ENCODE measurements around the gene PPP2CA.
"Not testable (repeated sequence)": the region's sequence is repeated elsewhere in the genome, so short reads cannot be mapped to it uniquely, and the experiment has no call there.

Gene PPP2CA

DNA sequence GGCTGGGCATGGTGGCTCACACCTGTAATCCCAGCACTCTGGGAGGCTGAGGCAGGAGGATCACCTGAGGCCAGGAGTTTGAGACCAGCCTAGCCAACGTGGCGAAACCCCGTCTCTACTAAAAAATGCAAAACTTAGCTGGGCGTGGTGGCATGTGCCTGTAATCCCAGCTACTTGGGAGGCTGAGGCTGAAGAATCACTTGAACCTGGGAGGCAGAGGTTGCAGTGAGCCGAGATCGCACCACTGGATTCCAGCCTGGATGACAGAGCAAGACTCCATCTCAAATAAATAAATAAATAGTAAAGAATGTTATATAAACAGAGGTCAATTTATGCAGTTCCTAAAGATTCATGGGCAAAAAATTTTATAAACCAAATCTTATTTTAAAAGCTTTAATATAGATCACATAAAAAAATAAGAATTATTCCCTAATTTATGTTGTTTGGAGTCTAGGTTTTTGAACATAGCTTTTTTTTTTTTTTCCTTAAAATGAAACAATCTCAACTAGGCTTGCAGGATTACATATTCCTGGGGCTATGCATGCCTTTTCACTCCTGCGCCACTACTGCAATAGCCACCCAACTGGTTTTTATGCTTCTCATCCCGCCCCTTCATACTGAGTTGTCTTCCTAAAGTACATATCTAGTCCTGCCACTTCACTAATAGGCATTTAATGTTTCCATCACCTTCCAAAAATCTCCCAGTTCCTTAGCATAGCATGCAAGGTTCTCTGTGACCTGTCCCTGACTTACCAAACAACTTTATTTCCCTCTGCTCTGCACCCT is 27.7 kb upstream of the PPP2CA start:
- H3K9me3 ChIP-seq (ENCODE audit: control insufficient read depth, insufficient read depth, low read length); H3K4me1 ChIP-seq (ENCODE audit: control insufficient read depth, insufficient read depth, low read length); H3K9ac ChIP-seq (ENCODE audit: low read depth, low read length); H3K36me3 ChIP-seq (ENCODE audit: control insufficient read depth, insufficient read depth, low read length); H3K4me3 ChIP-seq (ENCODE audit: low read depth, low read length); H3K27me3 ChIP-seq (ENCODE audit: control insufficient read depth, insufficient read depth, low read length): not testable (repeated sequence)

DNA sequence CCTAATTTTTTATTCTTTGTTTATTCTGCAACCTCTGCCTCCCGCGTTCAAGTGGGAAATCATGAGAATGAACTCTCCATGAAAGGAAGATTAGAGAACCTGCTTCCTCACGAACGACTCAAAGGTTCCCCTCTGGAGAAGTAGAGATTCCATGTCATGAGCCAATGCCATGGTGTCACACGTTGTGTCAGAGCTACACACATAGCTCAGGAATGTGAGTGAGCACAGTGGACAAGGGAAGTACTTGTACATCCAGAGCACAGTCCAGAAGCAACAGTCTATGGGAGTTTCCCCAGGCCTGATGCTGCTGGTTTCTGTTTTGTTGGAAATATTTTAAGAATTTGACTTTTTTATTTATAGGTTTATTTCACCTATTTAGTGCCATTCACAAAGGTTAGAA is 26.8 kb upstream of the PPP2CA start:
- Histone ChIP-seq H3K4me1 (ENCODE audit: control insufficient read depth, insufficient read depth, low read length) (peaks cover 1% of the 10 kb centered on the region), H3K4me3 (ENCODE audit: low read depth, low read length) (no peak overlapping the region), H3K9ac (ENCODE audit: low read depth, low read length) (no peak overlapping the region)

DNA sequence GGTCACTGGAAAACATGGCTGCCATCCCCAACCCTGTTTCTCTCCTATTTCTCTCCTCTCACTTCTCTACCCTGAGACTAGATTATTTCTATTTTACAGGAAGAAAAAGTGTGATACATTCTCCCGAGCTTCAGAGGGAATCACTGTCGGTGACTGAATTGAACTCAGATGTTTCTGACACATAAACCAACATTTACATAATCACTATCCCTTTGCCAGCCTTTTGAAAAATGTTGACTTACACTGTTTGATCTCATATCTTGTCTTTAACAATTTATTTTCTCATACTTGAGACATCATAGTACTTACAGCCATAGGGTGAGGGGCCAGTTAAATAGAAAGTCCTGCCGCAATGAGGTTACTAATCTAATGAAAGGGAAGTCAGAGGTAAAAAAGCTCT is 25.1 kb upstream of the PPP2CA start:
- Histone ChIP-seq H3K27me3 (ENCODE audit: control insufficient read depth, insufficient read depth, low read length) (no peaks in the 10 kb centered on the region), H3K4me3 (ENCODE audit: low read depth, low read length) (no peak overlapping the region), H3K4me1 (ENCODE audit: control insufficient read depth, insufficient read depth, low read length) (peaks cover 6% of the 10 kb centered on the region), H3K9me3 (ENCODE audit: control insufficient read depth, insufficient read depth, low read length) (no peaks in the 10 kb centered on the region), H3K9ac (ENCODE audit: low read depth, low read length) (no peak overlapping the region), H3K36me3 (ENCODE audit: control insufficient read depth, insufficient read depth, low read length) (no peaks in the 10 kb centered on the region)

More for the DNA sequence above, 26.8 kb upstream of the PPP2CA start:
- Histone ChIP-seq H3K9me3 (ENCODE audit: control insufficient read depth, insufficient read depth, low read length) (no peaks in the 10 kb centered on the region), H3K27me3 (ENCODE audit: control insufficient read depth, insufficient read depth, low read length) (no peaks in the 10 kb centered on the region), H3K36me3 (ENCODE audit: control insufficient read depth, insufficient read depth, low read length) (no peaks in the 10 kb centered on the region)

DNA sequence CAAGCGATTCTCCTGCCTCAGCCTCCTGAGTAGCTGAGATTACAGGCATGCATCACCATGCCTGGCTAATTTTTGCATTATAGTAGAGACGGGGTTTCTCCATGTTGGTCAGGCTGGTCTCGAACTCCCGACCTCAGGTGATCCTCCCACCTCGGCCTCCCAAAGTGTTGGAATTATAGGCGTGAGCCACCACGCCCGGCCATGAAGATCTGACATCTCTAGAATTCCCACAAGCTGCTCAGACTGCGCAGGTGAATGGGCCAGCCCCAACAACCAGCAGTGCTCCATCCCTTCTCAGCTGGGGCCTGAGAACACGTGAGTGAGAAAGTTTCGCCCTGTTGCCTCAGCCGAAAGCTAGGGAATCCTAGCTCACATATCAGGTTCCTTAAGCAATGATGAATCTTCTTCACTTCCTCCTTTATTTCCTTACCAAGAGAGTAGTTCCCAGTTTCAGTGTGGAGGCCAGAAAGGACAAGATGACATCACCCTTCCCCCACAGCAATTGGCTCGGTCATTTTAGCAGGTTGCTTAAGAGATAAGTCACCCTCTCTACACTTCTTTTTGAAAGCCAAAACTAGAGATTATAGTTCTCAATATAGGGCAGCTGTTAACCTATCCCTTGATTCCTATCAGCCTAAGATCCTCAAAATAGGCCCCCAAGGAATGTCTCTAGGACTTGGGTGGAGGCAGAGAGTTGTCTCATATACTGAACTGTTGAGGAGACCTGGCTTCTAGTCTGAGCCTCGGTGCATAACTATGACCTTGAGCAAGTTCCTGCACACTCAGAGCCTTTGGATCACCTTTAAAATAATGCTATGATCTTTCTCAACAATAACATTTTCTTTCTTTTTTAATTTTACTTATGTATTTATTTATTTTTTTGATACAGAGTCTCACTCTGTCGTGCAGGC is 23.9 kb upstream of the PPP2CA start:
- Histone ChIP-seq H3K36me3 (ENCODE audit: control insufficient read depth, insufficient read depth, low read length) (no peaks in the 10 kb centered on the region), H3K9ac (ENCODE audit: low read depth, low read length) (no peak overlapping the region), H3K4me3 (ENCODE audit: low read depth, low read length) (no peak overlapping the region), H3K4me1 (ENCODE audit: control insufficient read depth, insufficient read depth, low read length) (peaks cover 12% of the 10 kb centered on the region), H3K27me3 (ENCODE audit: control insufficient read depth, insufficient read depth, low read length) (no peaks in the 10 kb centered on the region), H3K9me3 (ENCODE audit: control insufficient read depth, insufficient read depth, low read length) (no peaks in the 10 kb centered on the region)

DNA sequence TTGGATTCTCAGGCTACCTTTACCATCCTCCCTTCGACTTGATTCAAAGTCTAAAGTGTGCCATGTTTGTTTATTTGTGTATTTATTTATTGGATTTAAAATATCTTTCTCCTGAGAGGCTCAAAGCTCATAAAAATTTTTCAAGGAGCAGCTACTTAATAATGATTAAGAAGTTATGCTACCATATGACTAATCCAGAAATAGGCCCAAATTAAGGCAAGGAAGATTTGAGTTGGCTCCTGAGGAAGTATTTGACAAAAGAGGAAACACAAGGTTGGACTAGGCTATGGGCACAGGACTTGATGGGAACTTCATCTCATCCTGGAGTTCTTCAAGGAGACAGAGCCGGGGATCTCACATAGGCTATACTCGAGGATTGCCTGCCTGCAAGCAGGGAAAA is 22.4 kb upstream of the PPP2CA start:
- Histone ChIP-seq H3K4me3 (ENCODE audit: low read depth, low read length) (no peak overlapping the region), H3K4me1 (ENCODE audit: control insufficient read depth, insufficient read depth, low read length) (peaks cover 15% of the 10 kb centered on the region), H3K9ac (ENCODE audit: low read depth, low read length) (no peak overlapping the region), H3K27me3 (ENCODE audit: control insufficient read depth, insufficient read depth, low read length) (no peaks in the 10 kb centered on the region), H3K9me3 (ENCODE audit: control insufficient read depth, insufficient read depth, low read length) (no peaks in the 10 kb centered on the region), H3K36me3 (ENCODE audit: control insufficient read depth, insufficient read depth, low read length) (no peaks in the 10 kb centered on the region)

DNA sequence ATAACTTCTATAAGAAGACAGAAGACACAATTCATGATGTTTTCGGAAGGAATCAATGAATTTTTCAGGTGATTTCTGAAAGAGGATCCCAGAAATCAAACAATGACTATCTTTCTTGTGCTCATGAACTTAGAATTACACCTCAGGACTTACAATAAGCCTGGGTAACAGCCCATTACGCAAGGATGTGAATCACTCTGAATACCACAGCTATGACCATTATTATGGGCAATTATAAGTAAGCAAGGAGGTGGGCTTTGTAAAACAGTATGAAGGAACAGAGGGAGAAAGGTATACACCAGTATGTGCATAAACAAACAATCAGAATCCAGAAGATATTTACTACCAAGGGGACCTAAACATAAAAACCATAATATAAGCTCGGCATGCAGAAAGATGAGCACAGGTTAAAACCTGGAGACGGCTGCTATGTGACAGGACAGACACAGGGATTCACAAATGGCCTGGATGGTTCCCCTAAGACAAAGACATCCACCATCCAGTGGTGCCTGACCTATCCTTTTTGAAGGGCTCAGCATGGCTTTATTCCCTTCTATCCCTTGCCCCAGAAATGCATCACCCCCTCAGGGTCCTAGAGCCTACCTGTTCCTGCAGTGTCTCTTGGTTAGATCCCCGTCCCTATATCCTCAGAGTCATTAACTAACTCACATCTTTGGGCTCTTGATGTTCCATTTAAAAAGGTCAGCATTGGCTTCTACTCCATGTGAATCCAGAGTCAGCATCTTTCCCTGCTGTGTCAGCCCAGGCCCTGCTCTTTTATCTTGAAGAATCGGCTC is 21.8 kb upstream of the PPP2CA start:
- no peaks in the 10 kb centered on the region for H3K9me3 ChIP-seq (ENCODE audit: control insufficient read depth, insufficient read depth, low read length)
- H3K36me3 ChIP-seq (ENCODE audit: control insufficient read depth, insufficient read depth, low read length) = no peaks in the 10 kb centered on the region
- no peak overlapping the region for H3K9ac ChIP-seq (ENCODE audit: low read depth, low read length)
- H3K4me1 ChIP-seq (ENCODE audit: control insufficient read depth, insufficient read depth, low read length) = peaks cover 15% of the 10 kb centered on the region
- no peaks in the 10 kb centered on the region for H3K27me3 ChIP-seq (ENCODE audit: control insufficient read depth, insufficient read depth, low read length)
- no peak overlapping the region for H3K4me3 ChIP-seq (ENCODE audit: low read depth, low read length)

DNA sequence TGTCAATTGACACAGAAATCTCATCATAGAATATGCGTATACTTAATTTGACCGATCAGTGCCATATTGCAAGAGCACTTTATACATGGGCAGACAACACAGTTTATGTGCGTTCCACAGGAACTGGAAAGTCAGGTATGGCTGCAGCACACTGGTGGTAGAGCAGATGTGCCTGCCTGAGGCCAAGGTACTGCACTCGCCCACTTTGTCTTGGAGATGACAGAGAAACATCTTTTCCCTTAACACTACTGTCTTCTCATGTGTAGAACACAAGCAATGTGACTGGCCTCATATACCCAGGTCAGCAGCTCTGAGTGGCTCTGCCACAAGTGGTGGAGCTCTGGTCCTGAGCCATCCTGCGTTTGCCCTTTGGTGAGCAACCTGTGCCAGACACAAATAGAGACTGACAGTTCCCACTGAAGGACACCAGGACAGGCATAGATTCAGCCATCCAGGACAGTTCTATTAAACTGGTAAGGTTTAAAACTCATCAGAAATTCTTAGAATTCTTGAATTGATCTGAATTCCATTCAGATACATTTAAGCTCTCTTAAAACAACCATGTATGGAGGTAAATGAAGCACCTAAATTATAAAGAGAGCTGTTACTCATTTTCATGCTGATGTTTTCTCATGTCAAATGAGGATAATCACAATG is 21.0 kb upstream of the PPP2CA start:
- H3K9me3 ChIP-seq (ENCODE audit: control insufficient read depth, insufficient read depth, low read length) = no peaks in the 10 kb centered on the region
- no peaks in the 10 kb centered on the region for H3K36me3 ChIP-seq (ENCODE audit: control insufficient read depth, insufficient read depth, low read length)
- peaks cover 15% of the 10 kb centered on the region for H3K4me1 ChIP-seq (ENCODE audit: control insufficient read depth, insufficient read depth, low read length)
- no peak overlapping the region for H3K9ac ChIP-seq (ENCODE audit: low read depth, low read length)
- no peak overlapping the region for H3K4me3 ChIP-seq (ENCODE audit: low read depth, low read length)
- H3K27me3 ChIP-seq (ENCODE audit: control insufficient read depth, insufficient read depth, low read length) = no peaks in the 10 kb centered on the region

DNA sequence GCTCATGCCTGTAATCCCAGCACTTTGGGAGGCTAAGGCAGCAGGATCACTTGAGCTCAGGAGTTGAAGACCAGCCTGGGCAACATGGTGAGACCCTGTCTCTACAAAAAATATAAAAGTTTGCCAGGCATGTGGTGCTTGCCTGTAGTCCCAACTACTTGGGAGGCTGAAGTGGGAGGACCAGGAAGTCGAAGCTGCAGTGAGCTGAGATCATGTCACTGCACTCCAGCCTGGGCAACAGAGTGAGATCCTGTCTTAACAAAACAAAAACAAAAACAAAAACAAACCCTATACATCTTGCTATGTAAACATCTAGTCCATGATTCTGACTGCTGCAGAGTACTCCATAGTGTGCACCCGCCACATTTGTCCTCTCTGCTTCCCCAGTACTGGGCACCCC is 19.8 kb upstream of the PPP2CA start:
- no peaks in the 10 kb centered on the region for H3K9me3 ChIP-seq (ENCODE audit: control insufficient read depth, insufficient read depth, low read length)
- H3K4me1 ChIP-seq (ENCODE audit: control insufficient read depth, insufficient read depth, low read length) = peaks cover 15% of the 10 kb centered on the region
- no peak overlapping the region for H3K9ac ChIP-seq (ENCODE audit: low read depth, low read length)
- no peak overlapping the region for H3K4me3 ChIP-seq (ENCODE audit: low read depth, low read length)
- no peaks in the 10 kb centered on the region for H3K36me3 ChIP-seq (ENCODE audit: control insufficient read depth, insufficient read depth, low read length)
- no peaks in the 10 kb centered on the region for H3K27me3 ChIP-seq (ENCODE audit: control insufficient read depth, insufficient read depth, low read length)

DNA sequence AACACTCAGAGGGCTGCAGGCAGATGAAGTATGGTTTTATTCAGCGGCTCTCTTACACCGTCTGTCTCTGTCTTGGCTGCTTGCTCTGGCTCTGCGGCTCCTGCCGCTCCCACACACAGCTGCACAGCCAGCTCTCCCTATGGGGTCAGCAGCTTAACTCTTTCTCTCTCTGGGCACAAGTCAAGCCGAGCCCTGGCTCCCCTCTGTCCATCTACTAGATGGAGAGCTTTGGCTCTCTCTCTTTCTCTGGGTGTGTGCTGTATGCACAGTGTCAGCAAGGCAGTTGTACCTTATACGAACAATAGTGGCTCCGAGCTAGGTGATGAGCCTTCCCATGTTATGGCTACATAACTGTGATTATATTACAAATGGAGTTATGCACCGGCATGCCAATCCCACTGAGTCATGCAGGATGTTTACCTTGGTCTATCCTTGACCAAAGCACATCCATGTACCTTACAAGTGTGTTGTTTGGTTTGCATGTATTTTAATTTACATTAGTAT is 19.3 kb upstream of the PPP2CA start:
- peaks cover 17% of the 10 kb centered on the region for H3K4me1 ChIP-seq (ENCODE audit: control insufficient read depth, insufficient read depth, low read length)
- H3K9me3 ChIP-seq (ENCODE audit: control insufficient read depth, insufficient read depth, low read length) = no peaks in the 10 kb centered on the region
- H3K27me3 ChIP-seq (ENCODE audit: control insufficient read depth, insufficient read depth, low read length) = no peaks in the 10 kb centered on the region
- H3K9ac ChIP-seq (ENCODE audit: low read depth, low read length) = no peak overlapping the region
- H3K4me3 ChIP-seq (ENCODE audit: low read depth, low read length) = no peak overlapping the region
- H3K36me3 ChIP-seq (ENCODE audit: control insufficient read depth, insufficient read depth, low read length) = no peaks in the 10 kb centered on the region

DNA sequence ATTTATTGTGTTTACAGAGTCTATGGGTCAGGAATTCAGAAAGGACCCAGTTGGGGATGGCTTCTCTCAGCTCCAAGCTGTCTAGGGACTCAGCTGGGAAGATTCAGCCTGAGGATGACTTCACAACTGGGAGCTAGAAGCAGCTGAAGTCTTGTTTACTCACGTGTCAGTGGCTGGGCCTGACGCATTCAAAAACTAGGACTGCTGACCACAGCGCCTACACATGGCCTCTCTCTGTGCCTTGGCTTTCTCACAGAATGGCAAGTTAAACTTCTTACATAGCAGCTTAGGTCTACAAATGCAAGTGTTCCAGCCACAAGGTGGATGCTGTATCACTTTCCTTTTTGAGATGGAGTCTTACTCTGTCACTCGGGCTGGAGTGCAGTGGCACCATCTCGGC is 16.3 kb upstream of the PPP2CA start:
- Histone ChIP-seq H3K9me3 (ENCODE audit: control insufficient read depth, insufficient read depth, low read length) (no peaks in the 10 kb centered on the region), H3K4me1 (ENCODE audit: control insufficient read depth, insufficient read depth, low read length) (peaks cover 12% of the 10 kb centered on the region), H3K9ac (ENCODE audit: low read depth, low read length) (no peak overlapping the region), H3K36me3 (ENCODE audit: control insufficient read depth, insufficient read depth, low read length) (no peaks in the 10 kb centered on the region), H3K27me3 (ENCODE audit: control insufficient read depth, insufficient read depth, low read length) (no peaks in the 10 kb centered on the region), H3K4me3 (ENCODE audit: low read depth, low read length) (no peak overlapping the region)

DNA sequence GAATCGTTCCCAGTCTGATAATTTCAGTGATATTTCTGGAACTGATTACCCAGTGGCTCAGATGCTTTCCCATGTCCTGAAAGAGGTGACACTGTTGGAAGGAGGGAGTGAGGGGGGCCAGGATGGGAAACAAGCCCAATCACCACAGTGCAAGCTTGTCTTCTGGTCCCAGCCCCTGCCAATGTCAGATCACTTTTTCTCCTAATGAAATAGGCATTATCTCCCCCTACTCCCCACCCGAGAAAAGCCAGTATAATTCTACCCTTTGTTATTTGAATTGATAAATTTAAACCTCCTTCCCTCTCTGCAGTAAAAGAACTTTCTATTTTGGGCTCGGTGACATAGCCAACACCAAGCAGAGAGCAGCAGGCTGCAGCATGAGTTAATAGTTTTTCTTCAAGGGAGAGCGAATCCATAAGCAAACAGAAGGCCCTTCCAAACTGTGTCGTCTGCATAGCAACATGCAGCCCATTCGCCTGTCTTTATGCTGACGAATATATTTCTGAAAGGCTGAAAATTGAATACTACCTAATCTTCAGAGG is 14.6 kb upstream of the PPP2CA start:
- Histone ChIP-seq H3K9me3 (ENCODE audit: control insufficient read depth, insufficient read depth, low read length) (no peaks in the 10 kb centered on the region), H3K9ac (ENCODE audit: low read depth, low read length) (no peak overlapping the region), H3K36me3 (ENCODE audit: control insufficient read depth, insufficient read depth, low read length) (no peaks in the 10 kb centered on the region), H3K4me1 (ENCODE audit: control insufficient read depth, insufficient read depth, low read length) (peaks cover 19% of the 10 kb centered on the region), H3K4me3 (ENCODE audit: low read depth, low read length) (no peak overlapping the region), H3K27me3 (ENCODE audit: control insufficient read depth, insufficient read depth, low read length) (no peaks in the 10 kb centered on the region)
